Measurements from ENCODE around the gene PNP. TPM values are rescaled to one million over a fixed set of nuclear protein-coding genes. Genes with fewer than 3 reads are reported as not detected.
"Not testable (repeated sequence)": the region's sequence is repeated elsewhere in the genome, so short reads cannot be mapped to it uniquely, and the experiment has no call there.

Gene PNP
- total RNA-seq, 2 experiments from 2014 or later: 173 to 194 TPM

- ATAC-seq; H3K27ac Mint-ChIP-seq; H3K36me3 Mint-ChIP-seq; CTCF ChIA-PET; H3K4me1 Mint-ChIP-seq; DNase-seq; H3K9me3 Mint-ChIP-seq (ENCODE audit: low read depth); H3K4me3 Mint-ChIP-seq: not testable (repeated sequence)
- H3K27me3 Mint-ChIP-seq: peaks cover 14% of the 10 kb centered on the region
Observed at GRCh38 chr14:20506752-20507151, 37.5 kb downstream of the PNP start.

- peaks cover 15% of the 10 kb centered on the region for H3K27me3 Mint-ChIP-seq
- H3K4me3 Mint-ChIP-seq; ATAC-seq; H3K9me3 Mint-ChIP-seq (ENCODE audit: low read depth); H3K36me3 Mint-ChIP-seq; DNase-seq; H3K27ac Mint-ChIP-seq; H3K4me1 Mint-ChIP-seq; CTCF ChIA-PET: not testable (repeated sequence)
Observed at GRCh38 chr14:20507537-20507936, 38.3 kb downstream of the PNP start.

GRCh38 chr14:20508367-20508766, 39.2 kb downstream of the PNP start:
- Mint-ChIP-seq H3K4me3 (no peak overlapping the region), H3K27ac (no peak overlapping the region), H3K9me3 (ENCODE audit: low read depth) (no peaks in the 10 kb centered on the region), H3K27me3 (peaks cover 15% of the 10 kb centered on the region), H3K36me3 (no peaks in the 10 kb centered on the region), H3K4me1 (no peaks in the 10 kb centered on the region)
- CTCF ChIA-PET: no interaction called here
- ATAC-seq: no peak
- DNase-seq: no peak

- ATAC-seq (no peak), DNase-seq (no peak)
- CTCF ChIA-PET: no interaction called here
- peaks cover 6% of the 10 kb centered on the region for H3K27me3 Mint-ChIP-seq
- no peaks in the 10 kb centered on the region for H3K4me1 Mint-ChIP-seq
- no peaks in the 10 kb centered on the region for H3K9me3 Mint-ChIP-seq (ENCODE audit: low read depth)
- no peak overlapping the region for H3K4me3 Mint-ChIP-seq
- no peak overlapping the region for H3K27ac Mint-ChIP-seq
- H3K36me3 Mint-ChIP-seq: no peaks in the 10 kb centered on the region
Observed at GRCh38 chr14:20512177-20512905, 43.1 kb downstream of the PNP start.

- Mint-ChIP-seq H3K27me3 (peaks cover 6% of the 10 kb centered on the region), H3K36me3 (no peaks in the 10 kb centered on the region), H3K9me3 (ENCODE audit: low read depth) (no peaks in the 10 kb centered on the region), H3K27ac (no peak overlapping the region), H3K4me3 (no peak overlapping the region), H3K4me1 (no peaks in the 10 kb centered on the region)
- CTCF ChIA-PET: no interaction called here
- ATAC-seq (no peak), DNase-seq (no peak)
Observed at GRCh38 chr14:20515846-20516245, 46.6 kb downstream of the PNP start.

GRCh38 chr14:20516921-20517320, 47.7 kb downstream of the PNP start:
- Mint-ChIP-seq H3K27ac (no peak overlapping the region), H3K36me3 (no peaks in the 10 kb centered on the region), H3K4me3 (no peak overlapping the region), H3K4me1 (no peaks in the 10 kb centered on the region), H3K9me3 (ENCODE audit: low read depth) (no peaks in the 10 kb centered on the region), H3K27me3 (no peaks in the 10 kb centered on the region)
- ATAC-seq (no peak), DNase-seq (no peak)
- CTCF ChIA-PET: no interaction called here

- DNase-seq: no peak
- Mint-ChIP-seq H3K27ac (no peak overlapping the region), H3K9me3 (ENCODE audit: low read depth) (no peaks in the 10 kb centered on the region), H3K4me1 (no peaks in the 10 kb centered on the region), H3K27me3 (peaks cover 2% of the 10 kb centered on the region), H3K4me3 (no peak overlapping the region), H3K36me3 (no peaks in the 10 kb centered on the region)
- CTCF ChIA-PET: interaction anchor here (0.9 to 1.4 kb wide), 4 partner anchors 9 to 107 kb away, joined by 3 to 6 read pairs (median 3); no protein-coding TSS in a partner anchor
- ATAC-seq: no peak
Observed at GRCh38 chr14:20522332-20522731, 53.1 kb downstream of the PNP start.

GRCh38 chr14:20524027-20524426, 54.8 kb downstream of the PNP start:
- peaks cover 16% of the 10 kb centered on the region for H3K27me3 Mint-ChIP-seq
- no peaks in the 10 kb centered on the region for H3K9me3 Mint-ChIP-seq (ENCODE audit: low read depth)
- no peak overlapping the region for H3K4me3 Mint-ChIP-seq
- DNase-seq (no peak), ATAC-seq (no peak)
- no peaks in the 10 kb centered on the region for H3K36me3 Mint-ChIP-seq
- H3K27ac Mint-ChIP-seq: no peak overlapping the region
- CTCF ChIA-PET: interaction anchor here (1.4 kb wide), 1 partner anchor 17 kb away, joined by 3 read pairs; no protein-coding TSS in a partner anchor
- H3K4me1 Mint-ChIP-seq: no peaks in the 10 kb centered on the region

Other genes with a start within 250 kb of the PNP start
- not detected for gene OR11H6, start 245.7 kb upstream of the PNP start, total RNA-seq
- gene OR11H7, start 240.4 kb upstream of the PNP start, total RNA-seq: not detected
- gene OR11H4, start 230.1 kb upstream of the PNP start, total RNA-seq: not detected
- 10 to 100 TPM; 22.4 to 24.4 TPM for gene TTC5, start 163.5 kb upstream of the PNP start, total RNA-seq
- 10 to 100 TPM; 39.0 to 39.5 TPM for gene CCNB1IP1, start 136.1 kb upstream of the PNP start, total RNA-seq
- 10 to 100 TPM; 32.6 to 38.4 TPM for gene PARP2, start 125.8 kb upstream of the PNP start, total RNA-seq
- gene TEP1, start 55.9 kb upstream of the PNP start, total RNA-seq: 10 to 100 TPM; 44.9 to 52.9 TPM
- under 1 TPM; 0.44 to 0.59 TPM for gene KLHL33, start 33.2 kb upstream of the PNP start, total RNA-seq
- gene OSGEP, start 14.6 kb upstream of the PNP start, total RNA-seq: 10 to 100 TPM; 42.8 to 53.0 TPM
- gene APEX1, start 14.2 kb upstream of the PNP start, total RNA-seq: 100 to 1,000 TPM; 112 to 179 TPM
- gene PIP4P1, start 8.0 kb upstream of the PNP start, total RNA-seq: 10 to 100 TPM; 30.9 to 31.7 TPM
- gene RNASE10, start 36.1 kb downstream of the PNP start, total RNA-seq: under 1 TPM; 0.30 to 0.67 TPM
- not detected for gene RNASE9, start 91.6 kb downstream of the PNP start, total RNA-seq
- not detected for gene RNASE11, start 118.6 kb downstream of the PNP start, total RNA-seq
- not detected for gene RNASE12, start 122.0 kb downstream of the PNP start, total RNA-seq
- not detected for gene OR6S1, start 172.3 kb downstream of the PNP start, total RNA-seq
- gene RNASE4, start 215.2 kb downstream of the PNP start, total RNA-seq: 1 to 10 TPM in 1 of 2 experiments, under 1 TPM in 1; 0.75 to 2.1 TPM
- 1 to 10 TPM; 1.5 to 2.5 TPM for gene ANG, start 219.4 kb downstream of the PNP start, total RNA-seq